Measurements from ENCODE around the gene ERVW-1.

DNA sequence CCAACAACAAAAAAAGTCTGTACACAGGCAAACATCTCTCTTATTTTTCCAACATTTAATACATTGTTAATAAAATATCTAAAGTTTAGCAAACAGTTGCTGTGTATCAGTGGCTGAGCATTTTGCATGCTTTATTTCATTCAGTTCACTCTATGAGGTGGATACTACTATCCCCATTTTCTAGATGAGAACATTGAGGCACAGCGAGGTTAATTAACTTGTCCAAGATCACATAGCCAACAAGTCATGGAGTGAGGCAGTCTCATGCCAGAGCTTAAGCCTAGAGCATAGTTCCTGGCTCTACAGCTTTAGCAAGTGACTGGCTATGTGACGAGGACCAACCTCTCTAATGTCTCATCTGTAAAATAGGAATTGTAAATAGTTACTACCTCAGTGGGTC is 26.1 kb downstream of the ERVW-1 start:
- TF ChIP-seq, protein P1, sequence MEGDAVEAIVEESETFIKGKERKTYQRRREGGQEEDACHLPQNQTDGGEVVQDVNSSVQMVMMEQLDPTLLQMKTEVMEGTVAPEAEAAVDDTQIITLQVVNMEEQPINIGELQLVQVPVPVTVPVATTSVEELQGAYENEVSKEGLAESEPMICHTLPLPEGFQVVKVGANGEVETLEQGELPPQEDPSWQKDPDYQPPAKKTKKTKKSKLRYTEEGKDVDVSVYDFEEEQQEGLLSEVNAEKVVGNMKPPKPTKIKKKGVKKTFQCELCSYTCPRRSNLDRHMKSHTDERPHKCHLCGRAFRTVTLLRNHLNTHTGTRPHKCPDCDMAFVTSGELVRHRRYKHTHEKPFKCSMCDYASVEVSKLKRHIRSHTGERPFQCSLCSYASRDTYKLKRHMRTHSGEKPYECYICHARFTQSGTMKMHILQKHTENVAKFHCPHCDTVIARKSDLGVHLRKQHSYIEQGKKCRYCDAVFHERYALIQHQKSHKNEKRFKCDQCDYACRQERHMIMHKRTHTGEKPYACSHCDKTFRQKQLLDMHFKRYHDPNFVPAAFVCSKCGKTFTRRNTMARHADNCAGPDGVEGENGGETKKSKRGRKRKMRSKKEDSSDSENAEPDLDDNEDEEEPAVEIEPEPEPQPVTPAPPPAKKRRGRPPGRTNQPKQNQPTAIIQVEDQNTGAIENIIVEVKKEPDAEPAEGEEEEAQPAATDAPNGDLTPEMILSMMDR (IDR thresholded peaks at IDR 0.05) = no peak
- TF ChIP-seq POLR2A (IDR thresholded peaks at IDR 0.05) = no peak
- no peak for TF ChIP-seq EP300 (IDR thresholded peaks at IDR 0.05)
